ENCODE measurements around the gene TTC36.

TTC36 gene

GRCh38 chr11:118526688-118527087, 586 bp upstream of the TTC36 start:
- FAIRE-seq (no peak), DNase-seq (ENCODE audit: insufficient read length, low spot score) (no peak)
- no peak for TF ChIP-seq POLR2A (IDR thresholded peaks at IDR 0.05; ENCODE audit: low read depth, low read length)

- DNase-seq (ENCODE audit: insufficient read length, low spot score): no peak
- FAIRE-seq: no peak
- no peak for TF ChIP-seq POLR2A (IDR thresholded peaks at IDR 0.05; ENCODE audit: low read depth, low read length)
Measured at GRCh38 chr11:118528511-118528910, 1.2 kb downstream of the TTC36 start.

GRCh38 chr11:118529584-118530175, 2.4 kb downstream of the TTC36 start:
- no peak for TF ChIP-seq POLR2A (IDR thresholded peaks at IDR 0.05; ENCODE audit: low read depth, low read length)
- FAIRE-seq: no peak
- no peak for DNase-seq (ENCODE audit: insufficient read length, low spot score)

GRCh38 chr11:118530180-118530682, 3.0 kb downstream of the TTC36 start:
- FAIRE-seq: no peak
- TF ChIP-seq POLR2A (IDR thresholded peaks at IDR 0.05; ENCODE audit: low read depth, low read length): no peak
- no peak for DNase-seq (ENCODE audit: insufficient read length, low spot score)

GRCh38 chr11:118530683-118531596, 3.7 kb downstream of the TTC36 start, which contains the start of gene TMEM25:
TSS of gene TMEM25 (plus strand) at chr11:118531192. CDS start at chr11:118531802, 610 bp downstream.
- DNase-seq (ENCODE audit: insufficient read length, low spot score) (no peak), FAIRE-seq (no peak)
- no peak for TF ChIP-seq POLR2A (IDR thresholded peaks at IDR 0.05; ENCODE audit: low read depth, low read length)

- FAIRE-seq: no peak
- DNase-seq (ENCODE audit: insufficient read length, low spot score): no peak
- TF ChIP-seq POLR2A (IDR thresholded peaks at IDR 0.05; ENCODE audit: low read depth, low read length): no peak
Measured at GRCh38 chr11:118531597-118532084, 4.4 kb downstream of the TTC36 start.

- FAIRE-seq: no peak
- DNase-seq (ENCODE audit: insufficient read length, low spot score): no peak
- no peak for TF ChIP-seq POLR2A (IDR thresholded peaks at IDR 0.05; ENCODE audit: low read depth, low read length)
Measured at GRCh38 chr11:118532091-118532490, 4.8 kb downstream of the TTC36 start.

- DNase-seq (ENCODE audit: insufficient read length, low spot score): no peak
- no peak for FAIRE-seq
- no peak for TF ChIP-seq POLR2A (IDR thresholded peaks at IDR 0.05; ENCODE audit: low read depth, low read length)
Measured at GRCh38 chr11:118532852-118533768, 5.8 kb downstream of the TTC36 start.

- no peak for DNase-seq (ENCODE audit: insufficient read length, low spot score)
- TF ChIP-seq POLR2A (IDR thresholded peaks at IDR 0.05; ENCODE audit: low read depth, low read length): no peak
- no peak for FAIRE-seq
Measured at GRCh38 chr11:118533769-118534729, 6.8 kb downstream of the TTC36 start.

- TF ChIP-seq POLR2A (IDR thresholded peaks at IDR 0.05; ENCODE audit: low read depth, low read length): no peak
- FAIRE-seq (no peak), DNase-seq (ENCODE audit: insufficient read length, low spot score) (no peak)
Measured at GRCh38 chr11:118535261-118535660, 8.0 kb downstream of the TTC36 start.

- TF ChIP-seq POLR2A (IDR thresholded peaks at IDR 0.05; ENCODE audit: low read depth, low read length): no peak
- FAIRE-seq: no peak
- no peak for DNase-seq (ENCODE audit: insufficient read length, low spot score)
Measured at GRCh38 chr11:118536726-118537125, 9.5 kb downstream of the TTC36 start.

GRCh38 chr11:118537409-118537980, 10.2 kb downstream of the TTC36 start:
- no peak for FAIRE-seq
- TF ChIP-seq POLR2A (IDR thresholded peaks at IDR 0.05; ENCODE audit: low read depth, low read length): no peak
- DNase-seq (ENCODE audit: insufficient read length, low spot score): no peak
